ENCODE results near the gene ABCF3. TPM values are rescaled to one million over a fixed set of nuclear protein-coding genes. Genes with fewer than 3 reads are reported as not detected.
A peak's percentile ranks its signal among the peaks of the same experiment; 100 is the strongest.

The ABCF3 gene
- total RNA-seq, 1 experiment from 2014 or later, result 63.6 TPM

- TF ChIP-seq ZNF416 (CRISPR knock-in tag; IDR thresholded peaks at IDR 0.05), result no peak
Observed at GRCh38 chr3:184184546-184185230, 1.3 kb upstream of the ABCF3 start (continued).

GRCh38 chr3:184185461-184186183, 377 bp upstream of the ABCF3 start:
- POLR2A ChIA-PET, result interaction anchor here (0.6 to 1.4 kb wide), 7 partner anchors 9 to 153 kb away, joined by 3 to 15 read pairs (median 3); partner anchors contain the start of genes AP2M1 and EIF2B5
- H3K4me1 Mint-ChIP-seq, result peaks cover 23% of the 10 kb centered on the region
- H3K27me3 Mint-ChIP-seq (ENCODE audit: low read depth), result no peaks in the 10 kb centered on the region
- H3K27ac Mint-ChIP-seq, result peak overlapping the region; percentile 97
- peak overlapping the region; percentile 98 for H3K4me3 Mint-ChIP-seq
- ATAC-seq (peak; percentile 89), DNase-seq (ENCODE audit: low spot score) (peak; percentile 99)
- no peaks in the 10 kb centered on the region for H3K9me3 Mint-ChIP-seq
- CTCF ChIA-PET, result interaction anchor here (0.7 to 1.9 kb wide), 12 partner anchors 17 to 290 kb away, joined by 3 to 17 read pairs (median 4); partner anchors contain the start of gene EEF1AKMT4
- peaks cover 69% of the 10 kb centered on the region for H3K36me3 Mint-ChIP-seq
- TF ChIP-seq, protein P1, sequence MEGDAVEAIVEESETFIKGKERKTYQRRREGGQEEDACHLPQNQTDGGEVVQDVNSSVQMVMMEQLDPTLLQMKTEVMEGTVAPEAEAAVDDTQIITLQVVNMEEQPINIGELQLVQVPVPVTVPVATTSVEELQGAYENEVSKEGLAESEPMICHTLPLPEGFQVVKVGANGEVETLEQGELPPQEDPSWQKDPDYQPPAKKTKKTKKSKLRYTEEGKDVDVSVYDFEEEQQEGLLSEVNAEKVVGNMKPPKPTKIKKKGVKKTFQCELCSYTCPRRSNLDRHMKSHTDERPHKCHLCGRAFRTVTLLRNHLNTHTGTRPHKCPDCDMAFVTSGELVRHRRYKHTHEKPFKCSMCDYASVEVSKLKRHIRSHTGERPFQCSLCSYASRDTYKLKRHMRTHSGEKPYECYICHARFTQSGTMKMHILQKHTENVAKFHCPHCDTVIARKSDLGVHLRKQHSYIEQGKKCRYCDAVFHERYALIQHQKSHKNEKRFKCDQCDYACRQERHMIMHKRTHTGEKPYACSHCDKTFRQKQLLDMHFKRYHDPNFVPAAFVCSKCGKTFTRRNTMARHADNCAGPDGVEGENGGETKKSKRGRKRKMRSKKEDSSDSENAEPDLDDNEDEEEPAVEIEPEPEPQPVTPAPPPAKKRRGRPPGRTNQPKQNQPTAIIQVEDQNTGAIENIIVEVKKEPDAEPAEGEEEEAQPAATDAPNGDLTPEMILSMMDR (IDR thresholded peaks at IDR 0.05), result no peak
- TF ChIP-seq TEAD1 (CRISPR knock-in tag; IDR thresholded peaks at IDR 0.05), result no peak
- TF ChIP-seq, protein P2, sequence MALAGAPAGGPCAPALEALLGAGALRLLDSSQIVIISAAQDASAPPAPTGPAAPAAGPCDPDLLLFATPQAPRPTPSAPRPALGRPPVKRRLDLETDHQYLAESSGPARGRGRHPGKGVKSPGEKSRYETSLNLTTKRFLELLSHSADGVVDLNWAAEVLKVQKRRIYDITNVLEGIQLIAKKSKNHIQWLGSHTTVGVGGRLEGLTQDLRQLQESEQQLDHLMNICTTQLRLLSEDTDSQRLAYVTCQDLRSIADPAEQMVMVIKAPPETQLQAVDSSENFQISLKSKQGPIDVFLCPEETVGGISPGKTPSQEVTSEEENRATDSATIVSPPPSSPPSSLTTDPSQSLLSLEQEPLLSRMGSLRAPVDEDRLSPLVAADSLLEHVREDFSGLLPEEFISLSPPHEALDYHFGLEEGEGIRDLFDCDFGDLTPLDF (CRISPR knock-in tag; IDR thresholded peaks at IDR 0.05), result no peak
- peak; percentile 44; the same call in 1 of the 2 replicates for TF ChIP-seq FOXP1 (CRISPR knock-in tag; IDR thresholded peaks at IDR 0.05; ENCODE audit: borderline replicate concordance)
- peak; percentile 12; the same call in 1 of the 2 replicates for TF ChIP-seq HMGA2 (CRISPR knock-in tag; IDR thresholded peaks at IDR 0.05)
- peak; percentile 86 for TF ChIP-seq USF1 (CRISPR knock-in tag; IDR thresholded peaks at IDR 0.05)
- no peak for TF ChIP-seq TP53 (CRISPR knock-in tag; IDR thresholded peaks at IDR 0.05)
- TF ChIP-seq MAX (CRISPR knock-in tag; IDR thresholded peaks at IDR 0.05), result peak; percentile 76
- peak; percentile 69; the same call in 1 of the 2 replicates for TF ChIP-seq AR (CRISPR knock-in tag; IDR thresholded peaks at IDR 0.05)
- no peak for TF ChIP-seq JUN (CRISPR knock-in tag; IDR thresholded peaks at IDR 0.05)
- no peak for TF ChIP-seq ZNF317 (CRISPR knock-in tag; IDR thresholded peaks at IDR 0.05; ENCODE audit: borderline replicate concordance, low read depth)
- TF ChIP-seq FOXJ3 (CRISPR knock-in tag; IDR thresholded peaks at IDR 0.05; ENCODE audit: borderline replicate concordance), result no peak
- TF ChIP-seq SP1 (CRISPR knock-in tag; conservative IDR thresholded peaks at IDR 0.05), result peak; percentile 88
- TF ChIP-seq, protein P3, sequence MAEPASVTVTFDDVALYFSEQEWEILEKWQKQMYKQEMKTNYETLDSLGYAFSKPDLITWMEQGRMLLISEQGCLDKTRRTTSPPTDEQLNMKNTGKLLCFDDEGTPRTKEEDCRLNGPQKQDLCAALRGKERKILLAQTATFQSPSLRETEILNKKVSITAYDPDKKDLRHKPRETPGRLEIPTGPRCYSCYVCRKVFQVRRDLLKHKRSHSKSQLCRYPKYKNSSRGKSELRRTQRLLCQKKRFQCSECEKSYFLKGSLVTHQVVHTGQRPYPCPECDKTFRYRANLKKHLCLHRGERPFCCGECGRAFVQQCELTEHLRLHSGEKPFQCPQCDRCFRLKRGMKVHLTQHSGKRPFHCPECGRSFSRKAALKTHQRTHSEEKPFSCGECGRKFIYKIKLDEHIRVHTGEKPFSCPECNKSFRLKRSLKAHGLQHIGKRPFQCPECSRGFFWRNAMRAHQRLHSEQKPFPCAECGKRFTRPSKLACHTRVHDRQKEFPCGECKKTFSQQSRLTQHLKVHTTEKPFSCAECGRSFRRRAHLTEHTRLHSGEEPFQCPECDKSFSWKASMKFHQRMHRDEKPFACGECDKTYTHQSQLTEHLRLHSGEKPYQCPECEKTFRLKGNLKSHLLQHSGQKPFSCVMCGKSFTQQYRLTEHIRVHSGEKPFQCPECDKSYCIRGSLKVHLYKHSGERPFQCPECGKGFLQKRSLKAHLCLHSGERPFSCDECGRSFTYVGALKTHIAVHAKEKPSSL (CRISPR knock-in tag; conservative IDR thresholded peaks at IDR 0.05), result 0 out of 2 replicates have a peak, but pooled peaks have one; percentile 34
- TF ChIP-seq, protein P4, sequence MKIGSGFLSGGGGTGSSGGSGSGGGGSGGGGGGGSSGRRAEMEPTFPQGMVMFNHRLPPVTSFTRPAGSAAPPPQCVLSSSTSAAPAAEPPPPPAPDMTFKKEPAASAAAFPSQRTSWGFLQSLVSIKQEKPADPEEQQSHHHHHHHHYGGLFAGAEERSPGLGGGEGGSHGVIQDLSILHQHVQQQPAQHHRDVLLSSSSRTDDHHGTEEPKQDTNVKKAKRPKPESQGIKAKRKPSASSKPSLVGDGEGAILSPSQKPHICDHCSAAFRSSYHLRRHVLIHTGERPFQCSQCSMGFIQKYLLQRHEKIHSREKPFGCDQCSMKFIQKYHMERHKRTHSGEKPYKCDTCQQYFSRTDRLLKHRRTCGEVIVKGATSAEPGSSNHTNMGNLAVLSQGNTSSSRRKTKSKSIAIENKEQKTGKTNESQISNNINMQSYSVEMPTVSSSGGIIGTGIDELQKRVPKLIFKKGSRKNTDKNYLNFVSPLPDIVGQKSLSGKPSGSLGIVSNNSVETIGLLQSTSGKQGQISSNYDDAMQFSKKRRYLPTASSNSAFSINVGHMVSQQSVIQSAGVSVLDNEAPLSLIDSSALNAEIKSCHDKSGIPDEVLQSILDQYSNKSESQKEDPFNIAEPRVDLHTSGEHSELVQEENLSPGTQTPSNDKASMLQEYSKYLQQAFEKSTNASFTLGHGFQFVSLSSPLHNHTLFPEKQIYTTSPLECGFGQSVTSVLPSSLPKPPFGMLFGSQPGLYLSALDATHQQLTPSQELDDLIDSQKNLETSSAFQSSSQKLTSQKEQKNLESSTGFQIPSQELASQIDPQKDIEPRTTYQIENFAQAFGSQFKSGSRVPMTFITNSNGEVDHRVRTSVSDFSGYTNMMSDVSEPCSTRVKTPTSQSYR (CRISPR knock-in tag; IDR thresholded peaks at IDR 0.05), result no peak
- no peak for TF ChIP-seq CBFB (CRISPR knock-in tag; IDR thresholded peaks at IDR 0.05; ENCODE audit: low read depth)
- TF ChIP-seq MLX (CRISPR knock-in tag; IDR thresholded peaks at IDR 0.05), result no peak
- TF ChIP-seq, protein P5, sequence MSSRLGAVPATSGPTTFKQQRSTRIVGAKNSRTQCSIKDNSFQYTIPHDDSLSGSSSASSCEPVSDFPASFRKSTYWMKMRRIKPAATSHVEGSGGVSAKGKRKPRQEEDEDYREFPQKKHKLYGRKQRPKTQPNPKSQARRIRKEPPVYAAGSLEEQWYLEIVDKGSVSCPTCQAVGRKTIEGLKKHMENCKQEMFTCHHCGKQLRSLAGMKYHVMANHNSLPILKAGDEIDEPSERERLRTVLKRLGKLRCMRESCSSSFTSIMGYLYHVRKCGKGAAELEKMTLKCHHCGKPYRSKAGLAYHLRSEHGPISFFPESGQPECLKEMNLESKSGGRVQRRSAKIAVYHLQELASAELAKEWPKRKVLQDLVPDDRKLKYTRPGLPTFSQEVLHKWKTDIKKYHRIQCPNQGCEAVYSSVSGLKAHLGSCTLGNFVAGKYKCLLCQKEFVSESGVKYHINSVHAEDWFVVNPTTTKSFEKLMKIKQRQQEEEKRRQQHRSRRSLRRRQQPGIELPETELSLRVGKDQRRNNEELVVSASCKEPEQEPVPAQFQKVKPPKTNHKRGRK (CRISPR knock-in tag; IDR thresholded peaks at IDR 0.05; ENCODE audit: borderline replicate concordance), result no peak

Data from WTC11 (cell line).